K562 (cell line): ENCODE data around the gene ATG10. TPM values are rescaled to one million over a fixed set of nuclear protein-coding genes. Genes with fewer than 3 reads are reported as not detected.

Source experiments
- ATAC-seq: fragments of 200-7000 bp; cut with Tn5 transposase; 3 replicates; pipeline ENCODE4 v1.9.1; 2020; ENCODE audit warnings: moderate library complexity
- BruUV-seq: library from RNA; stranded (reverse); fragments of 400-500 nt; replicated peaks from 2 replicates; lab custom pipeline; 2021; lab: Mats Ljungman, UMichigan
- CTCF ChIA-PET: fragments of 300-600 bp; formaldehyde crosslinking; extraction: SDS; loops from one replicate; lab custom pipeline; 2021; ENCODE audit warnings: low intra/inter-chr PET ratio; lab: Yijun Ruan, JAX
- POLR2A ChIA-PET: fragments of 300-600, 350-650 bp; sonication (Branson Sonifier 250); formaldehyde crosslinking; extraction: SDS; loops from one replicate; lab custom pipeline; 2021; ENCODE audit warnings: antibody characterized with exemption, inconsistent platforms; lab: Yijun Ruan, JAX
- DNase-seq, 4 experiments: peaks; one replicate each; pipeline versions ENCODE4 v3.0.0 to v3.0.0-alpha.2; 2011 to 2018; ENCODE audit warnings: low spot score in 3 of 4, mixed read lengths in 3 of 4; ENCODE audit errors: extremely low read depth in 1 of 4
- FAIRE-seq: peaks from 2 replicates; lab custom pipeline; 2011; peaks lifted over from hg19 to GRCh38; lab: Jason Lieb, UNC
- H2AFZ ChIP-seq: 2 replicates; pipeline ENCODE4 v1.6.0; 2011; ENCODE audit warnings: low read depth, low read length, control low read depth, inconsistent platforms
- H3K27ac ChIP-seq: fragments of 200-600 bp; 3 replicates; pipeline ENCODE4 v1.8.0; 2011; ENCODE audit warnings: low read depth, mild to moderate bottlenecking, control low read depth, inconsistent platforms, low read length, moderate library complexity, mixed read lengths; ENCODE audit errors: extremely low read depth
- H3K27me3 ChIP-seq, 2 experiments: fragments of 300-600 bp in 1 of 2; 2 replicates in 1 of 2; 3 replicates in 1 of 2; pipeline versions ENCODE4 v1.6.0 to v1.8.0; 2011; ENCODE audit warnings: inconsistent platforms in 2 of 2, low read length in 2 of 2, mild to moderate bottlenecking in 1 of 2, mixed read lengths in 1 of 2, moderate library complexity in 1 of 2; ENCODE audit not compliant: control insufficient read depth in 2 of 2, insufficient read depth in 2 of 2
- H3K36me3 ChIP-seq: fragments of 300-600 bp; 3 replicates; pipeline ENCODE4 v1.8.0; 2011; ENCODE audit warnings: mild to moderate bottlenecking, low read length, inconsistent platforms; ENCODE audit not compliant: control insufficient read depth, insufficient read depth
- H3K4me1 ChIP-seq, 2 experiments: fragments of 200-600 bp in 1 of 2; replicated peaks in 1 of 2; 2 replicates in 1 of 2; 3 replicates in 1 of 2; pipeline versions ENCODE4 v1.5.1 to v1.8.0; 2011; ENCODE audit warnings: inconsistent platforms in 2 of 2, low read length in 2 of 2, mild to moderate bottlenecking in 1 of 2, mixed read lengths in 1 of 2, moderate library complexity in 1 of 2; ENCODE audit not compliant: control insufficient read depth in 2 of 2, insufficient read depth in 2 of 2
- H3K4me2 ChIP-seq: 2 replicates; pipeline ENCODE4 v1.6.1; 2011; ENCODE audit warnings: low read length, control low read depth, inconsistent platforms, mixed read lengths; ENCODE audit not compliant: insufficient read depth
- H3K4me3 ChIP-seq: fragments of 200-600 bp; sonication (generic), shearing (Covaris generic); 2 replicates; pipeline ENCODE4 v1.5.1; 2016; ENCODE audit warnings: control low read depth, inconsistent platforms
- H3K79me2 ChIP-seq: fragments of 200-600 bp; 3 replicates; pipeline ENCODE4 v1.8.0; 2011; ENCODE audit warnings: low read length, inconsistent platforms; ENCODE audit not compliant: control insufficient read depth, insufficient read depth
- H3K9ac ChIP-seq, 2 experiments: 2 replicates each; pipeline versions ENCODE4 v1.6.0 to v1.6.1; 2011; ENCODE audit warnings: low read depth in 2 of 2, low read length in 2 of 2, control low read depth in 1 of 2, inconsistent platforms in 1 of 2, mild to moderate bottlenecking in 1 of 2, mixed read lengths in 1 of 2; ENCODE audit not compliant: insufficient read depth in 1 of 2
- H3K9me1 ChIP-seq: one replicate; pipeline ENCODE4 v1.6.0; 2011; ENCODE audit warnings: inconsistent platforms, mild to moderate bottlenecking, low read length, moderate library complexity; ENCODE audit not compliant: control insufficient read depth, insufficient read depth
- H3K9me3 ChIP-seq: replicated peaks from 2 replicates; pipeline ENCODE4 v1.5.1; 2011; ENCODE audit warnings: low read depth, low read length, inconsistent platforms; ENCODE audit not compliant: control insufficient read depth, insufficient read depth
- H4K20me1 ChIP-seq: replicated peaks from 2 replicates; pipeline ENCODE4 v1.6.1; 2011; ENCODE audit warnings: low read length, inconsistent platforms, mixed read lengths; ENCODE audit not compliant: control insufficient read depth, insufficient read depth
- ASH1L ChIP-seq: fragments of 450-650 bp; IDR thresholded peaks from 2 replicates; pipeline ENCODE4 v1.6.1; 2018; ENCODE audit warnings: borderline replicate concordance, mild to moderate bottlenecking, low read depth; ENCODE audit not compliant: partially characterized antibody
- CXXC5 ChIP-seq: fragments of 250-450 bp; sonication (Bioruptor Pico); IDR thresholded peaks from 2 replicates; pipeline ENCODE4 v1.8.0; 2022; ENCODE audit warnings: inconsistent platforms, mild to moderate bottlenecking, moderate library complexity
- EP300 ChIP-seq: IDR thresholded peaks from 2 replicates; pipeline ENCODE4 v1.6.1; 2012; ENCODE audit warnings: low read length, improper control_type of control experiment
- JUNB ChIP-seq: fragments of 450-650 bp; formaldehyde crosslinking; conservative IDR thresholded peaks from 2 replicates; pipeline ENCODE4 v1.4.0; 2020; ENCODE audit warnings: mild to moderate bottlenecking
- KLF10 ChIP-seq: fragments of 250-450 bp; sonication (Bioruptor Pico); IDR thresholded peaks from 2 replicates; pipeline ENCODE4 v1.6.1; 2021; ENCODE audit warnings: matching md5 sums
- KLF16 ChIP-seq: IDR thresholded peaks from 2 replicates; pipeline ENCODE4 v1.6.1; 2016; ENCODE audit warnings: antibody characterized with exemption
- NCOA1 ChIP-seq: fragments of 450-650 bp; IDR thresholded peaks from 2 replicates; pipeline ENCODE4 v1.6.1; 2016; ENCODE audit warnings: low read depth
- RFX1 ChIP-seq: fragments of 450-650 bp; IDR thresholded peaks from 2 replicates; pipeline ENCODE4 v1.6.1; 2016; ENCODE audit warnings: mild to moderate bottlenecking, moderate library complexity
- SRSF7 ChIP-seq: fragments of 200-400 bp; formaldehyde crosslinking; optimal IDR thresholded peaks from 2 replicates; pipeline ENCODE3; 2017; ENCODE audit warnings: mild to moderate bottlenecking, low read depth, low read length
- WGBS: fragments of 100-300 bp; shearing (Covaris generic); methylation state at CpG from one replicate; pipeline ENCODE4 v1.1.6; 2016; ENCODE audit warnings: low coverage, mixed read lengths; ENCODE audit not compliant: insufficient coverage; ENCODE audit errors: missing lambda C conversion rate; 5-methylcytosine and 5-hydroxymethylcytosine counted together
- in situ Hi-C: fragments of 300-500 bp; cut with MboI; formaldehyde crosslinking; loops from 4 replicates; pipeline ENCODE4 v1.15.0; 2018; ENCODE audit warnings: inconsistent platforms, mixed read lengths
- intact Hi-C: fragments of 100-400 bp; cut with micrococcal nuclease; formaldehyde crosslinking; loops from 2 replicates; pipeline ENCODE4 v1.14.2; 2022
- polyA plus RNA-seq, 8 experiments: library from polyadenylated mRNA; depleted of rRNA in 4 of 8; stranded (reverse) in 5 of 8; unstranded in 3 of 8; fragments of >200 nt; fragmentation: Nextera tagmentation in 2 of 8; fragmentation: Illumina TruSeq in 1 of 8; extraction: Ambion mirVana in 2 of 8; extraction: Trizol in 1 of 8; gene quantifications; 2 replicates each; pipeline versions ENCODE4 v1.2.1 to v1.2.3, GENCODE V29; 2011 to 2014; ENCODE audit warnings: inconsistent platforms in 1 of 8, missing spikeins in 1 of 8
- total RNA-seq, 7 experiments: library from RNA; depleted of rRNA in 6 of 7; stranded (reverse); fragments of >200 nt in 6 of 7; fragmentation: Illumina TruSeq in 2 of 7; extraction: Trizol in 2 of 7; gene quantifications; 2 replicates each; pipeline versions ENCODE4 v1.2.1 to v1.2.3, GENCODE V29; 2011 to 2021; ENCODE audit warnings: low replicate concordance in 1 of 7

ATG10 gene
- total and polyA plus RNA-seq, 9 of the 15 experiments (the other 6 are each of a cell fraction or from before 2014, with no cell fraction given), result 7.0 to 18.8 (median 14.6) TPM

DNA sequence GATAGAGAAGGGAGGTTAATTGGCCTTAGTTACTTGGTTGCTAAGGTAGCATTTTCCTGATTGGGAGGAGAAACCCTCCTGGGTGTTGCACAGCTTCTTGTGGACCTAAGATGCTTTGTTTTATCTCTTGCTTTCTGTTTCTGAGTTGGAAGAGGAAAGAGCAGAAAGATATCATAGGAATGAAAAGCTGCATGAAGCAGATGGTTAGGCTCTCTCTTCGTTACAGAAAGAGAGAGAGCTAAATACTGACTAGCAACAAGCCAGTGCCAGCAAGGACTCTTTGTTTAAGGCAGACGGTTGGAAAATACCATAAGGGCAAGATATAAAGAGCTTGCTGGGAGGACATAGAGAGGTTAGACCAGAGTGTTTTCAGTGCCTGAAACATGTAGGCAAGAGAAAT, 103.1 kb downstream of the ATG10 start:
- Histone ChIP-seq H3K9me3 (no peaks in the 10 kb centered on the region), H3K9me1 (no peaks in the 10 kb centered on the region), H3K4me3 (no peak overlapping the region), H3K4me2 (no peak overlapping the region), H3K27me3 (no peaks in the 10 kb centered on the region), H3K36me3 (no peaks in the 10 kb centered on the region), H4K20me1 (no peaks in the 10 kb centered on the region), H3K27ac (no peak overlapping the region), H3K9ac (no peak overlapping the region), H3K79me2 (no peaks in the 10 kb centered on the region), H2AFZ (no peak overlapping the region), H3K4me1 (no peaks in the 10 kb centered on the region)
- ChIA-PET CTCF (no interaction called here), POLR2A (no interaction called here)
- BruUV-seq, result no TSS peak
- intact Hi-C loops, result no loop called here
- in situ Hi-C loops, result no loop called here
- ATAC-seq (no peak), DNase-seq (no peak), FAIRE-seq (peak; percentile 62)
- no peak for TF ChIP-seq KLF10 (CRISPR knock-in tag)
- TF ChIP-seq CXXC5 (CRISPR knock-in tag), result no peak
- TF ChIP-seq SRSF7, result no peak
- no peak for TF ChIP-seq JUNB (CRISPR knock-in tag)
- TF ChIP-seq NCOA1, result no peak
- peak; percentile 18; the same call in 1 of the 2 replicates for TF ChIP-seq RFX1
- WGBS, result 38% methylated on average over 2 of the region's 2 CpGs

DNA sequence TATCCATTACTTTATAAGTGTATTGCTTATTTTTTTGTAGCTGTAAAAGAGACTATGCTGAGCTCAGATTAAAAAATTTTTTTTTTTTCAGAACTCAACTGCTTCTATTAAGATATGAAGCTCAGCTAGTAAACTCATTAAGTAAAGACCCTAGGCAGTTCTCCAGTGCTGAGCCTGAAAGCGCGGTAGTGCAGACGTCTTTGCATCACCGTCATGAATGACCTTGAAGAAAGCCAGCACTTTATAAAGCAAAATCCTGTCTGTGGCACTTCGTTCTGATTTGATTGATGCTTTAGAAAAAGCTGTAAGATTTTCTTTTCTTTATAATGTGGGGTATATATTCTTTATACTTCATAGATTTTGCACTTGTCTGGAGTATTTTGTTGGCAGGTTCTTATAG, 105.7 kb downstream of the ATG10 start:
- WGBS, result 69% methylated on average over 5 of the region's 5 CpGs

More for the DNA sequence above, 105.7 kb downstream of the ATG10 start:
- Histone ChIP-seq H3K4me3 (no peak overlapping the region), H3K9ac (no peak overlapping the region), H4K20me1 (no peaks in the 10 kb centered on the region), H3K9me1 (no peaks in the 10 kb centered on the region), H2AFZ (no peak overlapping the region), H3K36me3 (no peaks in the 10 kb centered on the region), H3K27me3 (no peaks in the 10 kb centered on the region), H3K4me2 (no peak overlapping the region), H3K27ac (no peak overlapping the region), H3K9me3 (no peaks in the 10 kb centered on the region), H3K4me1 (no peaks in the 10 kb centered on the region), H3K79me2 (no peaks in the 10 kb centered on the region)
- TF ChIP-seq EP300, result no peak
- TF ChIP-seq ASH1L, result no peak
- TF ChIP-seq KLF16, result no peak
- BruUV-seq, result no TSS peak
- no peak for ATAC-seq
- ChIA-PET POLR2A (no interaction called here), CTCF (no interaction called here)
- in situ Hi-C loops, result no loop called here
- DNase-seq, result no peak
- no peak for FAIRE-seq
- intact Hi-C loops, result no loop called here
